Measurements from ENCODE around the gene ADGRL3.
"Not testable (repeated sequence)": the region's sequence is repeated elsewhere in the genome, so short reads cannot be mapped to it uniquely, and the experiment has no call there.

The ADGRL3 gene

GRCh38 chr4:61923179-61923578 lies 723.1 kb downstream of the ADGRL3 start:
- Mint-ChIP-seq H3K36me3 (ENCODE audit: insufficient read depth) (peaks cover 2% of the 10 kb centered on the region), H3K4me1 (no peaks in the 10 kb centered on the region), H3K27me3 (no peaks in the 10 kb centered on the region), H3K4me3 (no peak overlapping the region), H3K9me3 (peaks cover 17% of the 10 kb centered on the region), H3K27ac (ENCODE audit: low read depth) (no peak overlapping the region)
- no peak for ATAC-seq (replicated peaks; ENCODE audit: extremely low read depth, poor library complexity, severe bottlenecking)
- no peak for DNase-seq (ENCODE audit: low spot score in 2 of 2)

- Mint-ChIP-seq H3K4me3 (no peak overlapping the region), H3K4me1 (no peaks in the 10 kb centered on the region), H3K27me3 (no peaks in the 10 kb centered on the region), H3K36me3 (ENCODE audit: insufficient read depth) (peaks cover 2% of the 10 kb centered on the region), H3K27ac (ENCODE audit: low read depth) (no peak overlapping the region), H3K9me3 (peaks cover 14% of the 10 kb centered on the region)
- ATAC-seq (replicated peaks; ENCODE audit: extremely low read depth, poor library complexity, severe bottlenecking), result no peak
- DNase-seq (ENCODE audit: low spot score in 2 of 2), result no peak
These were observed 724.0 kb downstream of the ADGRL3 start for GRCh38 chr4:61924131-61924530.

GRCh38 chr4:61933527-61933926 lies 733.4 kb downstream of the ADGRL3 start:
- H3K27me3 Mint-ChIP-seq, result no peaks in the 10 kb centered on the region
- H3K27ac Mint-ChIP-seq (ENCODE audit: low read depth), result no peak overlapping the region
- ATAC-seq (replicated peaks; ENCODE audit: extremely low read depth, poor library complexity, severe bottlenecking) (no peak), DNase-seq (ENCODE audit: low spot score in 2 of 2) (no peak)
- no peak overlapping the region for H3K4me3 Mint-ChIP-seq
- H3K4me1 Mint-ChIP-seq, result no peaks in the 10 kb centered on the region
- peaks cover 4% of the 10 kb centered on the region for H3K9me3 Mint-ChIP-seq
- H3K36me3 Mint-ChIP-seq (ENCODE audit: insufficient read depth), result no peaks in the 10 kb centered on the region

GRCh38 chr4:61934198-61934597 lies 734.1 kb downstream of the ADGRL3 start:
- Mint-ChIP-seq H3K4me3 (no peak overlapping the region), H3K27me3 (no peaks in the 10 kb centered on the region), H3K36me3 (ENCODE audit: insufficient read depth) (no peaks in the 10 kb centered on the region), H3K9me3 (peaks cover 4% of the 10 kb centered on the region), H3K27ac (ENCODE audit: low read depth) (no peak overlapping the region), H3K4me1 (no peaks in the 10 kb centered on the region)
- DNase-seq (ENCODE audit: low spot score in 2 of 2) (no peak), ATAC-seq (replicated peaks; ENCODE audit: extremely low read depth, poor library complexity, severe bottlenecking) (no peak)

GRCh38 chr4:61938250-61938846 lies 738.2 kb downstream of the ADGRL3 start:
- DNase-seq (ENCODE audit: low spot score in 2 of 2) (no peak), ATAC-seq (replicated peaks; ENCODE audit: extremely low read depth, poor library complexity, severe bottlenecking) (no peak)
- Mint-ChIP-seq H3K4me1 (no peaks in the 10 kb centered on the region), H3K27me3 (no peaks in the 10 kb centered on the region), H3K4me3 (no peak overlapping the region), H3K36me3 (ENCODE audit: insufficient read depth) (no peaks in the 10 kb centered on the region), H3K27ac (ENCODE audit: low read depth) (no peak overlapping the region), H3K9me3 (no peaks in the 10 kb centered on the region)

GRCh38 chr4:61950625-61951024 lies 750.5 kb downstream of the ADGRL3 start:
- no peak overlapping the region for H3K27ac Mint-ChIP-seq (ENCODE audit: low read depth)
- H3K4me1 Mint-ChIP-seq, result no peaks in the 10 kb centered on the region
- DNase-seq (ENCODE audit: low spot score in 2 of 2) (no peak), ATAC-seq (replicated peaks; ENCODE audit: extremely low read depth, poor library complexity, severe bottlenecking) (no peak)
- no peak overlapping the region for H3K4me3 Mint-ChIP-seq
- H3K9me3 Mint-ChIP-seq, result peaks cover 22% of the 10 kb centered on the region
- no peaks in the 10 kb centered on the region for H3K36me3 Mint-ChIP-seq (ENCODE audit: insufficient read depth)
- no peaks in the 10 kb centered on the region for H3K27me3 Mint-ChIP-seq

- no peaks in the 10 kb centered on the region for H3K4me1 Mint-ChIP-seq
- ATAC-seq (replicated peaks; ENCODE audit: extremely low read depth, poor library complexity, severe bottlenecking) (no peak), DNase-seq (ENCODE audit: low spot score in 2 of 2) (no peak)
- H3K9me3 Mint-ChIP-seq, result peaks cover 30% of the 10 kb centered on the region
- H3K27me3 Mint-ChIP-seq, result no peaks in the 10 kb centered on the region
- H3K36me3 Mint-ChIP-seq (ENCODE audit: insufficient read depth), result no peaks in the 10 kb centered on the region
- H3K27ac Mint-ChIP-seq (ENCODE audit: low read depth), result no peak overlapping the region
- H3K4me3 Mint-ChIP-seq, result no peak overlapping the region
These were observed 753.3 kb downstream of the ADGRL3 start for GRCh38 chr4:61953386-61953785.

GRCh38 chr4:61958591-61958990 lies 758.5 kb downstream of the ADGRL3 start:
- Mint-ChIP-seq H3K36me3 (ENCODE audit: insufficient read depth) (no peaks in the 10 kb centered on the region), H3K27ac (ENCODE audit: low read depth) (no peak overlapping the region), H3K4me1 (no peaks in the 10 kb centered on the region), H3K4me3 (no peak overlapping the region), H3K9me3 (peaks cover 29% of the 10 kb centered on the region), H3K27me3 (no peaks in the 10 kb centered on the region)
- DNase-seq (ENCODE audit: low spot score in 2 of 2) (no peak), ATAC-seq (replicated peaks; ENCODE audit: extremely low read depth, poor library complexity, severe bottlenecking) (no peak)

- H3K27ac Mint-ChIP-seq (ENCODE audit: low read depth), result no peak overlapping the region
- no peaks in the 10 kb centered on the region for H3K36me3 Mint-ChIP-seq (ENCODE audit: insufficient read depth)
- ATAC-seq (replicated peaks; ENCODE audit: extremely low read depth, poor library complexity, severe bottlenecking) (no peak), DNase-seq (ENCODE audit: low spot score in 2 of 2) (no peak)
- H3K9me3 Mint-ChIP-seq, result peaks cover 24% of the 10 kb centered on the region
- no peaks in the 10 kb centered on the region for H3K27me3 Mint-ChIP-seq
- H3K4me3 Mint-ChIP-seq, result no peak overlapping the region
- H3K4me1 Mint-ChIP-seq, result no peaks in the 10 kb centered on the region
These were observed 759.0 kb downstream of the ADGRL3 start for GRCh38 chr4:61959087-61959486.

GRCh38 chr4:61984260-61984909 lies 784.3 kb downstream of the ADGRL3 start:
- peaks cover 21% of the 10 kb centered on the region for H3K9me3 Mint-ChIP-seq
- ATAC-seq (replicated peaks; ENCODE audit: extremely low read depth, poor library complexity, severe bottlenecking) (no peak), DNase-seq (ENCODE audit: low spot score in 2 of 2) (no peak)
- no peak overlapping the region for H3K27ac Mint-ChIP-seq (ENCODE audit: low read depth)
- no peak overlapping the region for H3K4me3 Mint-ChIP-seq
- H3K4me1 Mint-ChIP-seq, result no peaks in the 10 kb centered on the region
- no peaks in the 10 kb centered on the region for H3K36me3 Mint-ChIP-seq (ENCODE audit: insufficient read depth)
- H3K27me3 Mint-ChIP-seq, result no peaks in the 10 kb centered on the region

GRCh38 chr4:61985426-61985825 lies 785.3 kb downstream of the ADGRL3 start:
- Mint-ChIP-seq H3K4me1 (no peaks in the 10 kb centered on the region), H3K4me3 (no peak overlapping the region), H3K27me3 (no peaks in the 10 kb centered on the region), H3K9me3 (peaks cover 21% of the 10 kb centered on the region), H3K36me3 (ENCODE audit: insufficient read depth) (no peaks in the 10 kb centered on the region), H3K27ac (ENCODE audit: low read depth) (no peak overlapping the region)
- no peak for DNase-seq (ENCODE audit: low spot score in 2 of 2)
- no peak for ATAC-seq (replicated peaks; ENCODE audit: extremely low read depth, poor library complexity, severe bottlenecking)

GRCh38 chr4:61986929-61987328 lies 786.8 kb downstream of the ADGRL3 start:
- not testable (repeated sequence) for H3K4me3 Mint-ChIP-seq; H3K36me3 Mint-ChIP-seq (ENCODE audit: insufficient read depth); ATAC-seq (replicated peaks; ENCODE audit: extremely low read depth, poor library complexity, severe bottlenecking); H3K27me3 Mint-ChIP-seq; DNase-seq (ENCODE audit: low spot score in 2 of 2); H3K4me1 Mint-ChIP-seq; H3K27ac Mint-ChIP-seq (ENCODE audit: low read depth)
- peaks cover 21% of the 10 kb centered on the region for H3K9me3 Mint-ChIP-seq

- no peaks in the 10 kb centered on the region for H3K27me3 Mint-ChIP-seq
- no peak for ATAC-seq (replicated peaks; ENCODE audit: extremely low read depth, poor library complexity, severe bottlenecking)
- H3K4me3 Mint-ChIP-seq, result no peak overlapping the region
- no peak for DNase-seq (ENCODE audit: low spot score in 2 of 2)
- no peaks in the 10 kb centered on the region for H3K36me3 Mint-ChIP-seq (ENCODE audit: insufficient read depth)
- peaks cover 6% of the 10 kb centered on the region for H3K9me3 Mint-ChIP-seq
- H3K27ac Mint-ChIP-seq (ENCODE audit: low read depth), result no peak overlapping the region
- no peaks in the 10 kb centered on the region for H3K4me1 Mint-ChIP-seq
These were observed 792.2 kb downstream of the ADGRL3 start for GRCh38 chr4:61992351-61992750.
